Activated T-cell treated with anti-CD3 and anti-CD28 coated beads, Interleukin-2, amount 50 U/mL, for 24 hours (primary cell): ENCODE measurements around the gene OTOF.

Experiments
- DNase-seq: peaks from one replicate; pipeline ENCODE4 v3.0.0-alpha.2; 2020
- H3K27ac Mint-ChIP-seq: 2 replicates; pipeline ENCODE4 v1.8.0; 2020; ENCODE audit warnings: mild to moderate bottlenecking, mixed read lengths
- H3K27me3 Mint-ChIP-seq: 2 replicates; pipeline ENCODE4 v1.8.0; 2020; ENCODE audit warnings: mixed read lengths
- H3K36me3 Mint-ChIP-seq: 2 replicates; pipeline ENCODE4 v1.8.0; 2020; ENCODE audit warnings: low read depth, mixed read lengths
- H3K4me1 Mint-ChIP-seq: 2 replicates; pipeline ENCODE4 v1.8.0; 2020; ENCODE audit warnings: low read depth, mixed read lengths
- H3K4me3 Mint-ChIP-seq: 2 replicates; pipeline ENCODE4 v1.8.0; 2020; ENCODE audit warnings: mild to moderate bottlenecking, moderate library complexity, mixed read lengths
- H3K9me3 Mint-ChIP-seq: 2 replicates; pipeline ENCODE4 v1.8.0; 2020; ENCODE audit warnings: mixed read lengths

Gene OTOF

GRCh38 chr2:26458365-26459042 is 19.4 kb downstream of the OTOF start:
- Mint-ChIP-seq H3K4me3 (no peak overlapping the region), H3K9me3 (no peaks in the 10 kb centered on the region)

DNA sequence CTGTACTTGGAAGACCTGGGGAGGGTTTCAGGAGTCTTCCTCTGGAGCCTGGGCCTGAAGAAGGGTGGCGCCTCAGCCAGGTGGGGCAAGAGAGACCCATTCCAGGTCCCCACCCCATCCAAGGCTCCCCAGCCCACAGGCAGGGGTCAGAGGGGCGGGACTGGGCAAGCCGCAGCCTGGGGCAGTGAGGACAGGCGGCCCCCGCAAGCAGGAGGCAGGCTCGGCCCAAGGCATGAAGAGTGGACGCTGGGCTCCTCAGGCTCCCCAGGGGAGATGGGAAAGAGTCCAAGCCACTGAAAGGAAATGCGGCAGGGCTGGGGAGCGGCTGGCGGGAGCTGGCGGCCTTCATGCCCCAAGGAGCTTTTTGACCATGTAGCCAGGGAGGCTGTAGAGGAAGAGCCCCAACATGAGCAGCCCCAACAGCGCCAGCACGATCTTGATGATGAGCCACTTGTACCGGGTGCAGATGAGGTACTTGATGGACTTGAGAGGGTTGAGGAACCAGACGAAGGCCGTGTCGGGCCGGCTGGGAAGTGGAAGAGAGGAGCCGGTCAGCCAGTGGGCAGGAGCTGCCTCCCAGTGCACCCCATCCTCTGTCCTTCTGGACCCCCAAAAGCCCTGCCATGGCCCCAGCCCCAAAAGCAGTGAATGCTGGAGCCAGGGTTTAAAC is 20.1 kb downstream of the OTOF start:
- H3K27ac Mint-ChIP-seq = no peak overlapping the region
- no peaks in the 10 kb centered on the region for H3K9me3 Mint-ChIP-seq
- no peaks in the 10 kb centered on the region for H3K4me1 Mint-ChIP-seq
- H3K36me3 Mint-ChIP-seq = no peaks in the 10 kb centered on the region
- no peak for DNase-seq
- H3K4me3 Mint-ChIP-seq = no peak overlapping the region
- H3K27me3 Mint-ChIP-seq = no peaks in the 10 kb centered on the region

More at GRCh38 chr2:26458365-26459042, 19.4 kb downstream of the OTOF start:
- no peak for DNase-seq
- no peaks in the 10 kb centered on the region for H3K4me1 Mint-ChIP-seq
- no peak overlapping the region for H3K27ac Mint-ChIP-seq
- H3K36me3 Mint-ChIP-seq = no peaks in the 10 kb centered on the region
- no peaks in the 10 kb centered on the region for H3K27me3 Mint-ChIP-seq

DNA sequence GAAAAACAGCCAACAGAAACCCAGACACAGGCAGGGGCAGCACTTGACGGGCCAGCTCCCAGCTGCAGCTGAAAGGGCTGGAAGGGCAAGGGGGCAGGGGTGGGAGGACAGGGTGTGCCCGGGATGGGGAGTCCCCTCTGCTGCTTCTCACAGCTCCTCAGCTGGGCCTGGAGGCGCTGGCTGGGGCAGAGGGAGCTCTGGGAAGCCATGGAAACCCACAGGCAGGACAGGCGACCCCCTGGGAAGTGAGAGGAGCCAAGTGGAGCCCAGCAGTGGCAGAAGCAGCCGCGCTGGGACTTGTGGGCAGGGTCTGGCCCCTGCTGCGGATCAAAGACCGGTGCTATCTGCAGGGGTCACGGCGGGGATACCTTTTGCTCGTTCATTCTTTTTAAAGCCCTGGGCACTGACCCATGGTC is 20.7 kb downstream of the OTOF start:
- no peak overlapping the region for H3K27ac Mint-ChIP-seq
- H3K36me3 Mint-ChIP-seq = no peaks in the 10 kb centered on the region
- no peaks in the 10 kb centered on the region for H3K9me3 Mint-ChIP-seq
- no peaks in the 10 kb centered on the region for H3K4me1 Mint-ChIP-seq
- no peak for DNase-seq
- H3K4me3 Mint-ChIP-seq = no peak overlapping the region
- H3K27me3 Mint-ChIP-seq = no peaks in the 10 kb centered on the region

DNA sequence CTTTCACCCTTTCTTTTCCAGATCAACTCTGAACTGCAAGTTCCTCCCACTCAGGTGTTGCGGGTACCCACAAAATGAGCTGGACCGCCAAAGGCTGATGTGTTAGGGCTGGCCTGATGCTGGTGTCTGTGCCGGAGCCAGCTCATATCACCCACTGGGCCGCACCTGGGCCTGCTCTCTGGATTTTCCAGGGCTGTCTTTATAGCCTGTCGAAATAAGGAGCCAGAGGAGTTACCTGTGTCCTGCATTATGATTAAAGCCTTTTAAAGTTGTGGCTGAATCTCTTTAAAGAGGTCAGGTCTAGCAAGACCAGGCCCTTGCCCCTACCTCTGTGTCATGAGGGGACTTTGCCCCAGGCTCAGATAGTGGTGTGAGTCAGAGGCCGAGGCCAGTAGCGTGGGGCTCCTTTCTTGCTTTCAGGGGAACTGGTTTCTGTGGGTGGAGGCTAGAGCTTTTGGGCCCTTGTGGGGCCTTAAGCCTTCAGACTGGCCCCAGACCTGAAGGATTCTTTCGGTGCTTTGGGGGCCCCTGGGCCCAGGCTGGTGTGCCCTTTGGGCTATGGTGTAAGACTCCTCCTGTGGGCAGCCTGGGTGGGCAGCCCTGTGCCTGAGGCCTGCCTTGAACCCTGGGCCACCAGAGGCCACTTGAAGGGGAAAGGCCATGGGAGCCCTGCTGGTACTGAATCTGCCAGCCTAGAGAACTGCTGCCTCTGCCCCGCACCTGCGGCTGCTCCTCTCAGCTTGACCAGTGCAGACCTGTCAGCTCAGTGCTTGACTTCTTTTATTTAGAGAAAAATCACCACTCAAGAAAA is 21.3 kb downstream of the OTOF start:
- H3K4me1 Mint-ChIP-seq = no peaks in the 10 kb centered on the region
- no peak overlapping the region for H3K4me3 Mint-ChIP-seq
- H3K27me3 Mint-ChIP-seq = no peaks in the 10 kb centered on the region
- no peak for DNase-seq
- no peaks in the 10 kb centered on the region for H3K9me3 Mint-ChIP-seq
- H3K36me3 Mint-ChIP-seq = no peaks in the 10 kb centered on the region
- no peak overlapping the region for H3K27ac Mint-ChIP-seq

DNA sequence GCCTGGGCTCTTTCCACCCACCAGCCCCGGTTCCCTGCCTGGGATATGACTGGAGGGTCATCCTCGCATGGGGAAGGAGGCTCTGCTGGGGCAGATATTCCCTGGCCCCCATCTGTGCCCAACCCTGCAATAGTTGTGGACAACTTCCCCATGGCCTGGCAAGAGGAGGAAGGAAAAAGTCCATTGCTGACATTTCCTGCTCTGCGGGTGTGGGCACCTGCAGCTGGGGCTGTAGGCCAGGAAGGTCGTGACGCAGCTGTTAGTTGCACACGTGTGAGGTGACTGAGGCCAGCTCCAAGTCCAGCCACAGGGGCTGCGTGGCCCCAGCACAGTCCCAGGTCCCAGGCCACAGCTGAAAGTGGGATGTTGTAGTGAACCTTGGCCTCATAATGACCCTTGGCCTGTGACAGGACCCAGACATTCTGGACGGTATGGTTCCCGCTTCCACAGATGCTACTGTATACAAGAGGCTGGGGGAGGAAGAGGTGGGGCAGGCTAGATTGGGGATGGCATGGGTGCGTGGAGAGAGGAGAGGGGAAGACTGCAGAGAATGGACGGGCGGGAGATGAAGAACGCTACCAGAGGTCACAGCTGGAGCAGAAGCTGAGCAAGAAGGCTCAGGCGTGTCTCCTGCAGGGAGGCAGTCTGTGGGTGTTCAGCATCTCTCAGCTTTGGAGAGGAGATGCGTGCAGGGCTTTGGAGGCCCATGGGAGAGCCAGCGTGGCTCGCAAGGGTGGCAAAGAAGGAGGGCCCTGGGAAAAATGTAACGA is 22.1 kb downstream of the OTOF start:
- H3K36me3 Mint-ChIP-seq = no peaks in the 10 kb centered on the region
- no peak for DNase-seq
- H3K27ac Mint-ChIP-seq = no peak overlapping the region
- no peaks in the 10 kb centered on the region for H3K4me1 Mint-ChIP-seq
- H3K9me3 Mint-ChIP-seq = no peaks in the 10 kb centered on the region
- no peaks in the 10 kb centered on the region for H3K27me3 Mint-ChIP-seq
- H3K4me3 Mint-ChIP-seq = no peak overlapping the region

GRCh38 chr2:26455037-26455669 is 22.8 kb downstream of the OTOF start:
- Mint-ChIP-seq H3K9me3 (no peaks in the 10 kb centered on the region), H3K27ac (no peak overlapping the region), H3K4me3 (no peak overlapping the region), H3K27me3 (no peaks in the 10 kb centered on the region), H3K36me3 (no peaks in the 10 kb centered on the region), H3K4me1 (no peaks in the 10 kb centered on the region)
- DNase-seq = no peak

DNA sequence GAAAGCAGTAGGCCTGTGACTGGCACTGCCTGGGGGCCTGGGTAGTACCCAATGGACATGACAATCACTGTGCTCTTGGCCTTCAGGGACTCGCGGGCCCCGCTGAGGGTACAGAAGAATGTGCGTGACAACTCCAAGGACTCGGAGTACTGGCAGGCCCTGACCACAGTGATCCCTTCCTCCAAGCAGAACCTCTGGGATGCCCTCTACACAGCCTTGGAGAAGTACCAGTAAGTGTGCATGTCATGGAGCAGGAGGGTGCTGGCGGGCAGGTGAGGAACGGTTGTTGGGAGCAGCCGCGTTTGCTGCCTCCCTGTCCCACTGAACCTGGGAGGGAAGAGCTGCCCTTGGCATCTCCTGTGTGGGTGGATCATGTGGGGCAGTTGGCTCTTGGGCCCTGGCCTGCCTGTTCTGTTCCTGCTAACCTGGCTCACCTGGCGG is 23.3 kb downstream of the OTOF start:
- H3K4me3 Mint-ChIP-seq = no peak overlapping the region
- no peaks in the 10 kb centered on the region for H3K36me3 Mint-ChIP-seq
- H3K27me3 Mint-ChIP-seq = no peaks in the 10 kb centered on the region
- no peaks in the 10 kb centered on the region for H3K9me3 Mint-ChIP-seq
- no peaks in the 10 kb centered on the region for H3K4me1 Mint-ChIP-seq
- H3K27ac Mint-ChIP-seq = no peak overlapping the region
- DNase-seq = no peak

DNA sequence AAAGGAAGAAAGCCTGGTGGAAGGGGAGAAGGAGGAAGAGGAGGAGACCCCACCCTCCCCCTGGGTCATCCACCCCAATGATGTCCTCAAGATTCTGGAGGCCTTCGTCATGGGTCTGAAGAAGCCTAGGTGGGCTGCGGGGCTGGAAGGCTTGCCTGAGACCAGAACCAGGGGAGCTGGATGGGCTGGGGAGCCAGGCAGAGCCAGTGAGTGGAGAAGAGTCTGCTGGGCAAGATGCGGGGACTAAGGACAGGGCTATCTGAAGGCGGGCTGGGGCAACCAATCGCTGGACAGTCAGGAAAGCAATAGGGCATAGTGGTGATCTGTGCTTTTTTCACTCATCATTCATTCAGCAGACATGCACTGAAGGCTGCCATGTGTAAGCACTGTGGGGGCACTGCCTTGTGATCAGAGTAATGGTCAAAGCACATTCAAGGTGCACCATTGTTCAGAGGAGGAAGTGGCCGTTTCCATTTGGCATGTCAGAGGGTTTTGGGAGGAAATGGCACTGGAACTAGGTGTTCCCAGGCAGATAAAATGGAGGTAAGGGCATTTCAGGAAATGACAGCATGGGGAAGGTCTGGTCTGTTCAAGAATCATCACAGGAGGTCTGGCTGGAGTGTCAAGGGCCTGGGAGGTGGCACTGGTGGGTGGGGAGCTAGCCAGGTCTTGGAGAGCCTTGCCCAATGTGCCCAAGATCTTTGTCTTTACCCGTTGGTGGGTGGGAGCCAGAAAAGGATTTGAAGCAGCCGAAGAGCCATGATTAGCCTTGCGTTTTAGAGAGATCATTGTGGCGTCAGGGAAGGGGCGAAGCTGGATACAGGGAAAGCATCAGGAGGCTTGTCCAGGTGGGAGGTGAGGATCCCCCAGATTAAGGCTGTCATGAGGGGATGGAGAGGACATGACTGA is 24.2 kb downstream of the OTOF start:
- H3K27ac Mint-ChIP-seq = no peak overlapping the region
- no peaks in the 10 kb centered on the region for H3K4me1 Mint-ChIP-seq
- H3K9me3 Mint-ChIP-seq = no peaks in the 10 kb centered on the region
- no peaks in the 10 kb centered on the region for H3K27me3 Mint-ChIP-seq
- no peak overlapping the region for H3K4me3 Mint-ChIP-seq
- DNase-seq = no peak
- H3K36me3 Mint-ChIP-seq = no peaks in the 10 kb centered on the region

- Mint-ChIP-seq H3K4me1 (no peaks in the 10 kb centered on the region), H3K4me3 (no peak overlapping the region), H3K36me3 (no peaks in the 10 kb centered on the region), H3K27ac (no peak overlapping the region), H3K27me3 (no peaks in the 10 kb centered on the region), H3K9me3 (no peaks in the 10 kb centered on the region)
- DNase-seq = no peak
Observed at GRCh38 chr2:26451700-26452099, 26.2 kb downstream of the OTOF start.

DNA sequence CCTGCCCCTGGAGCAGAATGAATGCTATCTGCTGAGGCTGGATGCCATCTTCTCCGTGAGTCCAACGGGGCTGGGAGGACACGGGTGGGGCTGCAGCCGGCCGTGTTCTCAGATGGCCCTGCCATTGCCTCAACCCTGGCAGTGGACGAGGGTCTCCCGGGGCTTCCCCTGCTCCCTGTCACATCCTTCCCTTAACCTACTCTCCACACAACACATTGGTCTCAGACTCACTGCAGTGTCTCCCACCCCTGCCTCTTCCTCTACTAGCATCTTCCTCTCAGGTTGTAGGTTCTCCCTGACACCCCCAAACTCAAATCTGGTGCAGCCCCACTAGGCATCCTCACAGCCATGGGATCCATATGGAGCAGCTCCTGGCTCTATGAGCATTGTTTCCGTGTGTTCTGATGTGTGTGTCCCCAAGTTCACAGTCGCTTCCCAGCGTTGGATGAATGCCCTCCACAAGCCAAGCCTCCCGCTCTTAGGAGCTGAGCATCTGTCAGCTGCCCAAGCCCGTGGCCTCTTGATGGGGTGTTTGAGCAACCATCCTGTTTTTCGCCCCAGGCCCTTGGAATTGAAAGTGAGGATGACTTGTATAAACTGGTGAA is 27.8 kb downstream of the OTOF start:
- H3K36me3 Mint-ChIP-seq = no peaks in the 10 kb centered on the region
- no peaks in the 10 kb centered on the region for H3K9me3 Mint-ChIP-seq
- H3K4me3 Mint-ChIP-seq = no peak overlapping the region
- no peaks in the 10 kb centered on the region for H3K4me1 Mint-ChIP-seq
- H3K27me3 Mint-ChIP-seq = no peaks in the 10 kb centered on the region
- no peak overlapping the region for H3K27ac Mint-ChIP-seq
- DNase-seq = no peak

- Mint-ChIP-seq H3K4me1 (no peaks in the 10 kb centered on the region), H3K4me3 (no peak overlapping the region), H3K9me3 (no peaks in the 10 kb centered on the region), H3K36me3 (no peaks in the 10 kb centered on the region), H3K27me3 (no peaks in the 10 kb centered on the region), H3K27ac (no peak overlapping the region)
- DNase-seq = no peak
Observed at GRCh38 chr2:26449278-26450030, 28.5 kb downstream of the OTOF start.

DNA sequence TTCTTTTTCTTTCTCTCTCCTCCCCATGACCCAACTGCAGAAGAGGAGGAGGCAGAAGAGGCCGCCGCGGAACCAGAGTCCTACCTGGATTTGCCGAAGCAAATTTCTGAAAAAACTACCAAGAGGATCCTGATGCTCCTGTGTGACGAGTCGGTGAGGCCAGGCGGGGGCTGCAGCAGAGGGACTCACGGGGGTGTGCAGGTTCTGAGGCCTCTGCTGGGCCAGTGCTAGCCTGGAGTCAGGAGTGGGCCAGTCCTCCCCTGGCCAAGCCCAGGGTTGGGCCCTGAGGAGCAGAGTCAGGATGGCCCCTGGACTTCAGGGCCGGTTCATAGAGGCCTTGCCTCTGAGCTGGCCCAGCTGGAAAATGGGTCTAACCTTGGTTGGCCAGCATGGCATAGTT is 29.3 kb downstream of the OTOF start:
- H3K27me3 Mint-ChIP-seq = no peaks in the 10 kb centered on the region
- H3K4me3 Mint-ChIP-seq = no peak overlapping the region
- no peak overlapping the region for H3K27ac Mint-ChIP-seq
- H3K9me3 Mint-ChIP-seq = no peaks in the 10 kb centered on the region
- H3K4me1 Mint-ChIP-seq = no peaks in the 10 kb centered on the region
- DNase-seq = no peak
- no peaks in the 10 kb centered on the region for H3K36me3 Mint-ChIP-seq
